Fibroblast of lung (primary cell): Measurements from ENCODE around the gene KATNAL2. TPM values are rescaled to one million over a fixed set of nuclear protein-coding genes. Genes with fewer than 3 reads are reported as not detected.

Source experiments
- DNase-seq, 2 donors: peaks; one replicate each; pipeline versions ENCODE4 v3.0.0 to v3.0.0-alpha.2; 2010; ENCODE audit warnings: low read depth in 2 of 2
- H2AFZ ChIP-seq: 2 replicates; pipeline ENCODE4 v1.5.1; 2012; ENCODE audit warnings: low read length, control low read depth, inconsistent platforms
- H3K27ac ChIP-seq: 2 replicates; pipeline ENCODE4 v1.5.1; 2011; ENCODE audit warnings: low read length, control low read depth; ENCODE audit not compliant: insufficient read depth
- H3K27me3 ChIP-seq: 2 replicates; pipeline ENCODE4 v1.5.1; 2011; ENCODE audit warnings: mild to moderate bottlenecking, low read length; ENCODE audit not compliant: control insufficient read depth, insufficient read depth
- H3K36me3 ChIP-seq: 2 replicates; pipeline ENCODE4 v1.5.1; 2011; ENCODE audit warnings: low read length; ENCODE audit not compliant: control insufficient read depth, insufficient read depth
- H3K4me1 ChIP-seq: 2 replicates; pipeline ENCODE4 v1.5.1; 2011; ENCODE audit warnings: low read length; ENCODE audit not compliant: control insufficient read depth, insufficient read depth; ENCODE audit errors: extremely low read depth
- H3K4me2 ChIP-seq: 2 replicates; pipeline ENCODE4 v1.5.1; 2011; ENCODE audit warnings: low read length, control low read depth; ENCODE audit not compliant: insufficient read depth; ENCODE audit errors: extremely low read depth
- H3K4me3 ChIP-seq, 4 experiments: fragments of 200-600 bp in 1 of 4; sonication (generic) in 1 of 4; replicated peaks in 1 of 4; 2 replicates each; pipeline ENCODE4 v1.5.1; 2011 to 2016; ENCODE audit warnings: low read length in 4 of 4, low read depth in 3 of 4, mild to moderate bottlenecking in 3 of 4, control low read depth in 2 of 4, inconsistent platforms in 1 of 4, mixed read lengths in 1 of 4; ENCODE audit not compliant: insufficient read depth in 1 of 4; ENCODE audit errors: control extremely low read depth in 1 of 4
- H3K79me2 ChIP-seq: 2 replicates; pipeline ENCODE4 v1.5.1; 2012; ENCODE audit warnings: mild to moderate bottlenecking, low read length, inconsistent platforms; ENCODE audit not compliant: control insufficient read depth, insufficient read depth
- H3K9ac ChIP-seq: 2 replicates; pipeline ENCODE4 v1.5.1; 2011; ENCODE audit warnings: mild to moderate bottlenecking, low read length, control low read depth; ENCODE audit not compliant: insufficient read depth
- H3K9me3 ChIP-seq: 2 replicates; pipeline ENCODE4 v1.5.1; 2012; ENCODE audit warnings: low read depth, low read length; ENCODE audit not compliant: control insufficient read depth, insufficient read depth
- H4K20me1 ChIP-seq: 2 replicates; pipeline ENCODE4 v1.5.1; 2011; ENCODE audit warnings: low read length; ENCODE audit not compliant: control insufficient read depth, insufficient read depth; ENCODE audit errors: extremely low read depth
- EZH2 ChIP-seq: IDR thresholded peaks from 2 replicates; pipeline ENCODE4 v1.5.1; 2012; ENCODE audit warnings: low read length, control low read depth, mild to moderate bottlenecking; ENCODE audit errors: missing control alignments
- polyA plus RNA-seq, 2 donors: library from polyadenylated mRNA; depleted of rRNA in 1 of 2; stranded (reverse) in 1 of 2; unstranded in 1 of 2; fragments of >200 nt; gene quantifications; 2 replicates each; pipeline ENCODE4 v1.2.1, GENCODE V29; 2011 to 2012; ENCODE audit warnings: missing spikeins in 1 of 2
- total RNA-seq: library from RNA; depleted of rRNA; stranded (reverse); fragments of >200 nt; gene quantifications from 2 replicates; pipeline ENCODE4 v1.2.1, GENCODE V29; 2014
- TF ChIP-seq, protein P1 (sequence below), 2 donors: IDR thresholded peaks in 1 of 2; conservative IDR thresholded peaks in 1 of 2; 1 replicate in 1 of 2; 2 replicates in 1 of 2; pipeline ENCODE4 v1.5.1; 2011 to 2012; ENCODE audit warnings: low read length in 2 of 2, control low read depth in 1 of 2, inconsistent platforms in 1 of 2, low read depth in 1 of 2, mild to moderate bottlenecking in 1 of 2

KATNAL2 gene
- total and polyA plus RNA-seq, 2 donors (not counting 1 experiment from before 2014, with no cell fraction given): 1.8 to 3.8 TPM

DNA sequence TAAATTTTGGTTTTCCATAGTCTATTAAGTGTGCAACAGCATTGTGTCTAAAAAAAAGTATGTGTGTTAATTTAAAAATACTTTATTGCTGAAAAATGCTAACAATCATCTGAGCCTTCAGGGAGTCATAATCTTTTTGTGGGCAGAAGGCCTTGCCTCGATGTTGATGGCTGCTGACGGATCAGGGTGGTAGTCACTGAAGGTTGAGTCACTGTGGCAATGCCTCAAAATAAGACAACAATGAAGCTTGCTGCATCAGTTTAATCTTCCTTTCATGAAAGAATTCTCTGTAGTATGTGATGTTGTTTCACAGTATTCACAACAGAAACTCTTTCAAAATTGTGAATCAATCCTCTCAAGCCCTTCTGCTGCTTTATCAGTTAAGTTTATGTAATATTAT, 201.6 kb downstream of the KATNAL2 start:
- DNase-seq: peak in 1 of 2 donors; percentile 65
- Histone ChIP-seq H3K27ac (no peak overlapping the region), H3K36me3 (peaks cover 2% of the 10 kb centered on the region), H3K9me3 (no peaks in the 10 kb centered on the region), H4K20me1 (no peaks in the 10 kb centered on the region), H3K4me1 (no peaks in the 10 kb centered on the region), H3K4me3 (no peak overlapping the region), H3K27me3 (no peaks in the 10 kb centered on the region), H3K79me2 (no peaks in the 10 kb centered on the region), H3K4me2 (no peak overlapping the region), H2AFZ (no peak overlapping the region), H3K9ac (no peak overlapping the region)
- TF ChIP-seq, protein P1, sequence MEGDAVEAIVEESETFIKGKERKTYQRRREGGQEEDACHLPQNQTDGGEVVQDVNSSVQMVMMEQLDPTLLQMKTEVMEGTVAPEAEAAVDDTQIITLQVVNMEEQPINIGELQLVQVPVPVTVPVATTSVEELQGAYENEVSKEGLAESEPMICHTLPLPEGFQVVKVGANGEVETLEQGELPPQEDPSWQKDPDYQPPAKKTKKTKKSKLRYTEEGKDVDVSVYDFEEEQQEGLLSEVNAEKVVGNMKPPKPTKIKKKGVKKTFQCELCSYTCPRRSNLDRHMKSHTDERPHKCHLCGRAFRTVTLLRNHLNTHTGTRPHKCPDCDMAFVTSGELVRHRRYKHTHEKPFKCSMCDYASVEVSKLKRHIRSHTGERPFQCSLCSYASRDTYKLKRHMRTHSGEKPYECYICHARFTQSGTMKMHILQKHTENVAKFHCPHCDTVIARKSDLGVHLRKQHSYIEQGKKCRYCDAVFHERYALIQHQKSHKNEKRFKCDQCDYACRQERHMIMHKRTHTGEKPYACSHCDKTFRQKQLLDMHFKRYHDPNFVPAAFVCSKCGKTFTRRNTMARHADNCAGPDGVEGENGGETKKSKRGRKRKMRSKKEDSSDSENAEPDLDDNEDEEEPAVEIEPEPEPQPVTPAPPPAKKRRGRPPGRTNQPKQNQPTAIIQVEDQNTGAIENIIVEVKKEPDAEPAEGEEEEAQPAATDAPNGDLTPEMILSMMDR (conservative IDR thresholded peaks at IDR 0.05 in 1 of 2, IDR thresholded peaks at IDR 0.05 in 1 of 2; ENCODE audit: low read depth in 1 of 2, low read length in 2 of 2): no peak
- TF ChIP-seq EZH2: no peak

DNA sequence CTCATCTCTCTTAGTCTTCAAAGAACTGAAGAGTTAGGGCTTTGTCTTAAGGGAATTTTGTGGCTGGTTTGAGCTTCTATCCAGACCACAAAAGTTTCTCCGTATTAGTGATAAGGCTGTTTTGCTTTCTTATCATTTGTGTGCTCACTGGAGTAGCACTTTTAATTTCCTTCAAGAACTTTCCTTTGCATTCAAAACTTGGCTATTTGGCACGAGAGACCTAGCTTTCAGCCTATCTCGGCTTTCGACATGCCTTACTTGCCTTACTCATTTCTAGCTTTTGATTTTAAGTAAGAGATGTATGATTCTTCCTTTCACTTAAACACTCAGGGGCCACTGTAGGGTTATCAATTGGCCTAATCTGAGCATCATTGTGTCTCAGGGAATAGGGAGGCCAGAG, 203.0 kb downstream of the KATNAL2 start:
- Histone ChIP-seq H3K36me3 (no peaks in the 10 kb centered on the region), H3K27me3 (no peaks in the 10 kb centered on the region), H2AFZ (no peak overlapping the region), H3K4me1 (no peaks in the 10 kb centered on the region), H4K20me1 (no peaks in the 10 kb centered on the region), H3K79me2 (no peaks in the 10 kb centered on the region), H3K4me2 (no peak overlapping the region), H3K27ac (no peak overlapping the region), H3K4me3 (no peak overlapping the region), H3K9me3 (no peaks in the 10 kb centered on the region), H3K9ac (no peak overlapping the region)
- DNase-seq: peak in 1 of 2 donors; percentile 38
- no peak for TF ChIP-seq EZH2
- TF ChIP-seq, protein P1 (conservative IDR thresholded peaks at IDR 0.05 in 1 of 2, IDR thresholded peaks at IDR 0.05 in 1 of 2; ENCODE audit: low read depth in 1 of 2, low read length in 2 of 2): no peak

DNA sequence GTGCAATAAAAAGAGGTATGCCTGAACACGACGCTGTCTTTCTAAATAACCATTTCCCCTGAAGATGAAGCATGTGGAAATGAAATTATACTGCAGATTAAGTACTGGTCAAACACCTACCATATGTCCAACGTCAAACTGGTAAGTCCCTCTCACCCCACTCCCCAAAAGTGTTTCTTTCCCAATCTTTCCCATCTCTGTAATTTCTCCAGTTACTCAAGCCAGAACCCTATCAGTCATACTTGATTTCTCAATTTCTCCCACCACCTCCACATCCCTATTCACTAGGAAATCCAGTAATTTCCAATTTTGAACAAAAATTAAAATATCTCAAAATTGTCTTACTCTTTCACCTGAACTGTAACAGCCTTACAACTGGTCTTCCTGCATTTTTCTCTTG, 203.7 kb downstream of the KATNAL2 start:
- no peak for DNase-seq
- no peak overlapping the region for H2AFZ ChIP-seq
- H3K4me3 ChIP-seq: no peak overlapping the region
- TF ChIP-seq, protein P1 (conservative IDR thresholded peaks at IDR 0.05 in 1 of 2, IDR thresholded peaks at IDR 0.05 in 1 of 2; ENCODE audit: low read depth in 1 of 2, low read length in 2 of 2): no peak
- no peak for TF ChIP-seq EZH2
- no peaks in the 10 kb centered on the region for H3K36me3 ChIP-seq
- no peaks in the 10 kb centered on the region for H3K27me3 ChIP-seq
- no peaks in the 10 kb centered on the region for H4K20me1 ChIP-seq
- H3K4me1 ChIP-seq: no peaks in the 10 kb centered on the region
- H3K79me2 ChIP-seq: no peaks in the 10 kb centered on the region
- no peak overlapping the region for H3K9ac ChIP-seq
- no peak overlapping the region for H3K27ac ChIP-seq
- no peak overlapping the region for H3K4me2 ChIP-seq
- H3K9me3 ChIP-seq: no peaks in the 10 kb centered on the region
